Liver (tissue), 9 donors: ENCODE measurements around the gene ENTPD6. TPM values are rescaled to one million over a fixed set of nuclear protein-coding genes. Genes with fewer than 3 reads are reported as not detected.
"Not testable (repeated sequence)": the region's sequence is repeated elsewhere in the genome, so short reads cannot be mapped to it uniquely, and the experiment has no call there.

Experiments
- DNase-seq: peaks from one replicate; pipeline ENCODE4 v3.0.0-alpha.2; 2017; ENCODE audit warnings: low spot score
- H3K27ac ChIP-seq, 2 donors: one replicate each; pipeline ENCODE4 v1.7.0; 2013; ENCODE audit warnings: inconsistent platforms in 2 of 2, low read length in 2 of 2, control low read depth in 1 of 2, low read depth in 1 of 2, mild to moderate bottlenecking in 1 of 2
- H3K27me3 ChIP-seq, 4 donors: one replicate each; pipeline versions ENCODE4 v1.6.1 to v1.7.0; 2013; ENCODE audit warnings: low read length in 3 of 4, inconsistent platforms in 1 of 4, mild to moderate bottlenecking in 1 of 4, moderate library complexity in 1 of 4; ENCODE audit not compliant: control insufficient read depth in 4 of 4, insufficient read depth in 4 of 4
- H3K36me3 ChIP-seq, 4 donors: one replicate each; pipeline versions ENCODE4 v1.6.1 to v1.7.0; 2013; ENCODE audit warnings: low read length in 3 of 4, mild to moderate bottlenecking in 3 of 4, low read depth in 1 of 4, moderate library complexity in 1 of 4; ENCODE audit not compliant: control insufficient read depth in 4 of 4, insufficient read depth in 3 of 4
- H3K4me1 ChIP-seq, 4 donors: one replicate each; pipeline versions ENCODE4 v1.6.1 to v1.7.0; 2013; ENCODE audit warnings: low read length in 3 of 4, mild to moderate bottlenecking in 3 of 4, moderate library complexity in 1 of 4; ENCODE audit not compliant: control insufficient read depth in 4 of 4, insufficient read depth in 4 of 4
- H3K4me3 ChIP-seq, 3 donors: one replicate each; pipeline versions ENCODE4 v1.6.1 to v1.7.0; 2013; ENCODE audit warnings: low read length in 3 of 3, control low read depth in 1 of 3, low read depth in 1 of 3, mild to moderate bottlenecking in 1 of 3
- H3K9ac ChIP-seq, 2 donors: one replicate each; pipeline ENCODE4 v1.7.0; 2013; ENCODE audit warnings: low read length in 2 of 2, mild to moderate bottlenecking in 2 of 2, moderate library complexity in 2 of 2, control low read depth in 1 of 2, low read depth in 1 of 2
- H3K9me3 ChIP-seq, 4 donors: one replicate each; pipeline versions ENCODE4 v1.6.1 to v1.7.0; 2013; ENCODE audit warnings: low read length in 3 of 4; ENCODE audit not compliant: control insufficient read depth in 4 of 4
- FOXA1 ChIP-seq: IDR thresholded peaks from 2 replicates; pipeline ENCODE4 v1.6.1; 2016; ENCODE audit warnings: antibody characterized with exemption
- FOXA2 ChIP-seq: IDR thresholded peaks from 2 replicates; pipeline ENCODE4 v1.6.1; 2016; ENCODE audit warnings: antibody characterized with exemption
- GABPA ChIP-seq, 2 donors: IDR thresholded peaks in 1 of 2; conservative IDR thresholded peaks in 1 of 2; 2 replicates each; pipeline ENCODE4 v1.6.1; 2016; ENCODE audit warnings: antibody characterized with exemption in 2 of 2, mild to moderate bottlenecking in 1 of 2, moderate library complexity in 1 of 2
- HNF4A ChIP-seq, 2 donors: conservative IDR thresholded peaks; 2 replicates each; pipeline ENCODE4 v1.6.1; 2016; ENCODE audit warnings: antibody characterized with exemption in 2 of 2, mild to moderate bottlenecking in 2 of 2
- JUND ChIP-seq, 2 donors: IDR thresholded peaks; 2 replicates each; pipeline ENCODE4 v1.6.1; 2016; ENCODE audit warnings: antibody characterized with exemption in 2 of 2
- RXRA ChIP-seq, 2 donors: IDR thresholded peaks; 2 replicates each; pipeline ENCODE4 v1.6.1; 2017 to 2018; ENCODE audit warnings: antibody characterized with exemption in 2 of 2, mild to moderate bottlenecking in 1 of 2
- SP1 ChIP-seq: IDR thresholded peaks from 2 replicates; pipeline ENCODE4 v1.6.1; 2018; ENCODE audit warnings: antibody characterized with exemption, mild to moderate bottlenecking
- TAF1 ChIP-seq: conservative IDR thresholded peaks from 2 replicates; pipeline ENCODE4 v1.6.1; 2016; ENCODE audit warnings: antibody characterized with exemption, mild to moderate bottlenecking
- YY1 ChIP-seq: IDR thresholded peaks from 2 replicates; pipeline ENCODE4 v1.6.1; 2016; ENCODE audit warnings: antibody characterized with exemption, mild to moderate bottlenecking
- WGBS: extraction: QIAGEN DNeasy Blood & Tissue Kit; methylation state at CpG from one replicate; pipeline ENCODE4 v1.1.7; 2013; 5-methylcytosine and 5-hydroxymethylcytosine counted together
- polyA plus RNA-seq, 2 donors: library from polyadenylated mRNA; stranded (reverse) in 1 of 2; unstranded in 1 of 2; fragments of 200-250 nt in 1 of 2; fragments of >200 nt in 1 of 2; fragmentation: Nextera tagmentation in 1 of 2; extraction: Ambion mirVana in 1 of 2; gene quantifications; one replicate each; pipeline versions ENCODE4 v1.2.1 to v1.2.3, GENCODE V29; 2013 to 2015
- total RNA-seq, 2 donors: library from RNA; depleted of rRNA; stranded (reverse); fragments of >200 nt; gene quantifications; one replicate each; pipeline ENCODE4 v1.2.3, GENCODE V29; 2014
- TF ChIP-seq, protein P1 (sequence below): IDR thresholded peaks from 2 replicates; pipeline ENCODE4 v1.6.1; 2016; ENCODE audit warnings: antibody characterized with exemption
- TF ChIP-seq, protein P2 (sequence below): IDR thresholded peaks from 2 replicates; pipeline ENCODE4 v1.6.1; 2016; ENCODE audit warnings: antibody characterized with exemption
- TF ChIP-seq, protein P3 (sequence below): IDR thresholded peaks from 2 replicates; pipeline ENCODE4 v1.6.1; 2016; ENCODE audit warnings: antibody characterized with exemption
- donor health status: healthy.
- donor health status: healthy.
- donor health status: healthy.
- donor health status: healthy.
- donor health status: healthy.

ENTPD6 gene
- total and polyA plus RNA-seq, 4 donors, result 14.9 to 29.9 (median 24.4) TPM

DNA sequence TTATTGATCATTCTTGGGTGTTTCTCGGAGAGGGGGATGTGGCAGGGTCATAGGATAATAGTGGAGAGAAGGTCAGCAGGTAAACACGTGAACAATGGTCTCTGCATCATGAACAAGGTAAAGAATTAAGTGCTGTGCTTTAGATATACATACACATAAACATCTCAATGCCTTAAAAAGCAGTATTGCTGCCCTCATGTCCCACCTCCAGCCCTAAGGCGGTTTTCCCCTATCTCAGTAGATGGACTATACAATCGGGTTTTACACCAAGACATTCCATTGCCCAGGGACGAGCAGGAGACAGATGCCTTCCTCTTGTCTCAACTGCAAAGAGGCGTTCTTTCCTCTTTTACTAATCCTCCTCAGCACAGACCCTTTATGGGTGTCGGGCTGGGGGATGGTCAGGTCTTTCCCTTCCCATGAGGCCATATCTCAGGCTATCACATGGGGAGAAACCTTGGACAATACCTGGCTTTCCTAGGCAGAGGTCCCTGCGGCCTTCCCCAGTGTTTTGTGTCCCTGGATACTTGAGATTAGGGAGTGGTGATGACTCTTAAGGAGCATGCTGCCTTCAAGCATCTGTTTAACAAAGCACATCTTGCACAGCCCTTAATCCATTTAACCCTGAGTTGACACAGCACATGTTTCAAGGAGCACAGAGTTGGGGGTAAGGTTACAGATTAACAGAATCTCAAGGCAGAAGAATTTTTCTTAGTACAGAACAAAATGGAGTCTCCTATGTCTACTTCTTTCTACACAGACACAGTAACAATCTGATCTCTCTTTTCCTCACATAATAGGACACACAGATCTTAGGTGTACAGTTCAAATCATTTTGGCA is 38.7 kb downstream of the ENTPD6 start:
- not testable (repeated sequence) for H3K27ac ChIP-seq, H3K4me3 ChIP-seq, H3K9ac ChIP-seq, H3K36me3 ChIP-seq, H3K27me3 ChIP-seq, DNase-seq, H3K9me3 ChIP-seq
- 61% methylated on average over 8 of the region's 8 CpGs for WGBS
- H3K4me1 ChIP-seq, result peaks cover 6 to 12% (median 10%) of the 10 kb centered on the region in 4 donors

DNA sequence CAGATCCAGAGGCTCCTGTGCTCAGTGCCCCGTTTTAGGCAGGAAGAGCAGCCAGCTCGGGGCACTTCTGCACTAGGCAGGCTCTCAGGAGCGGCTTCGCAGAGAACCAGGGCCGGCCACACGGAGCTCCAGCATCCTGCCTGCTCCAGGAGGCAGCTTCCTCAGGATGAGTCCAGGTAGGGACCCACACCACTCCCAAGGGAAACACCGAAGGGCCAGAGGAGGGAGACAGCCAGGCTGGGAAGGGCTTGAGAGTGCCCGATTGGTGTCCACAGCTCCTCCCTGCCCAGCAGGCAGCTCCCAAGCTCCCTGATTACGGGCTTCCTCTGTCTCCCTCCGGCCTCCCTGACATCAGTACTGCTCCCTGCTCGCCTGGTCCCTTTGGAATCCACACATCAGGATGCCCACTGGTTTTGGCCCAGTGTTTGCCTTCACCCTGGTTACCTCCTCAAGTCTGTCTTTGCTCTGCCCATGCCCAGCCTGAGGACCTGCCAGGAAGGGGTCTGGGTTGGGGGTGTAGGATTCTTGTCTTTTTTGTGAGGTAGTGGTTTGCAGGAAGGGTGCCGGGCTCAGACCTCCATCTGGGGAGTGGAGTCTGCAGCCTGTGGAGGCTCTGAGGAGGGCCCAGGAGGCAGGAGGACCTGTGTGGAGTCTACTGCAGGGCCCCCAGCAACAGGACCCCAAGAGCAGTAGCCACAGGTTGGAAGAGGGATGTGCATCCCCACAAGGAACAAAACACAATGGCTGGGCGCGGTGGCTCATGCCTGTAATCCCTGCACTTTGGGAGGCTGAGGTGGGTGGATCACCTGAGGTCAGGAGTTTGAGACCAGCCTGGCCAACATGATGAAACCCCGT is 41.2 kb downstream of the ENTPD6 start:
- Histone ChIP-seq H3K4me3 (no peak overlapping the region), H3K27ac (no peak overlapping the region), H3K9me3 (no peaks in the 10 kb centered on the region), H3K9ac (no peak overlapping the region), H3K4me1 (peaks cover 6 to 12% (median 10%) of the 10 kb centered on the region in 4 donors), H3K36me3 (no peaks in the 10 kb centered on the region), H3K27me3 (no peaks in the 10 kb centered on the region)
- WGBS, result 78% methylated on average over 15 of the region's 15 CpGs
- TF ChIP-seq RXRA (IDR thresholded peaks at IDR 0.05) (no peak), GABPA (IDR thresholded peaks at IDR 0.05 in 1 of 2, conservative IDR thresholded peaks at IDR 0.05 in 1 of 2) (no peak), YY1 (no peak)
- no peak for DNase-seq

DNA sequence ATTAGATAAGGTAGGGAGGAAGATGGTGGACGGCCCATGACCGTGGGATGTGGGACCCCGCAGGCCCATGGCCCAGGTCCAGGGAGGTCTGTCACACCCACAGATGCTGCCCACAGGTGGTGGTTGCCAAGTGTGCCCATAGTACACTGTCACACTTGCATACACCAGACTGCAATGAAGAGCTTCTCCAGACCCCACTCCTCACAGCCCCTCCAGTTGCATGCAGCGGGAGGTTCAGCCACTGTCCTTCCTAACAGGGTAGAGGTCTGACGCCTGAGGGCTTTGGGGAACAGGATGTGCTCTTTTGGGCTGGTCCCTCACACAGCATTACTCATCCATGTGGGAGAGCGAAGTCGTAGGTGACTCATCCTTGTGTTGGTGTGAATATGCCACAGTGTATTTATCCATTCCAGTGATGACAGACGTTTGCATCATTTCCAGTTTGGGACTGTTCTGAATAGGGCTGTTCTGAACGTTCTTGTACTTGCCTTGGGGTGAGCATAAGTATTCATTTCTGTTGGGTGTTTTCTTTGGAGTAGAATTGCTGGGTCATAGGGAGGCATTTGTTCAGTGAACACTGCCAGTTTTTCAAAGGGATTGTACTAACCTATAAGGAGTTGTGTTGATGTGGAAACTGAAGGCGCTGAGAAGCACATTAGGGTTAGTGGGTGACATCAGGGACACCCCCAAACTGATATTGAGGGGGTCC is 42.3 kb downstream of the ENTPD6 start:
- no peak for DNase-seq
- TF ChIP-seq JUND (IDR thresholded peaks at IDR 0.05) (peak in 1 of 2 donors; percentile 80), YY1 (no peak)
- TF ChIP-seq, protein P1, sequence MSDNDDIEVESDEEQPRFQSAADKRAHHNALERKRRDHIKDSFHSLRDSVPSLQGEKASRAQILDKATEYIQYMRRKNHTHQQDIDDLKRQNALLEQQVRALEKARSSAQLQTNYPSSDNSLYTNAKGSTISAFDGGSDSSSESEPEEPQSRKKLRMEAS, result no peak
- no peaks in the 10 kb centered on the region for H3K9me3 ChIP-seq
- no peak overlapping the region for H3K9ac ChIP-seq
- H3K4me3 ChIP-seq, result no peak overlapping the region
- no peak overlapping the region for H3K27ac ChIP-seq
- H3K4me1 ChIP-seq, result peaks cover 6 to 12% (median 9%) of the 10 kb centered on the region in 4 donors
- H3K27me3 ChIP-seq, result no peaks in the 10 kb centered on the region
- 70% methylated on average over 10 of the region's 10 CpGs for WGBS
- H3K36me3 ChIP-seq, result no peaks in the 10 kb centered on the region

DNA sequence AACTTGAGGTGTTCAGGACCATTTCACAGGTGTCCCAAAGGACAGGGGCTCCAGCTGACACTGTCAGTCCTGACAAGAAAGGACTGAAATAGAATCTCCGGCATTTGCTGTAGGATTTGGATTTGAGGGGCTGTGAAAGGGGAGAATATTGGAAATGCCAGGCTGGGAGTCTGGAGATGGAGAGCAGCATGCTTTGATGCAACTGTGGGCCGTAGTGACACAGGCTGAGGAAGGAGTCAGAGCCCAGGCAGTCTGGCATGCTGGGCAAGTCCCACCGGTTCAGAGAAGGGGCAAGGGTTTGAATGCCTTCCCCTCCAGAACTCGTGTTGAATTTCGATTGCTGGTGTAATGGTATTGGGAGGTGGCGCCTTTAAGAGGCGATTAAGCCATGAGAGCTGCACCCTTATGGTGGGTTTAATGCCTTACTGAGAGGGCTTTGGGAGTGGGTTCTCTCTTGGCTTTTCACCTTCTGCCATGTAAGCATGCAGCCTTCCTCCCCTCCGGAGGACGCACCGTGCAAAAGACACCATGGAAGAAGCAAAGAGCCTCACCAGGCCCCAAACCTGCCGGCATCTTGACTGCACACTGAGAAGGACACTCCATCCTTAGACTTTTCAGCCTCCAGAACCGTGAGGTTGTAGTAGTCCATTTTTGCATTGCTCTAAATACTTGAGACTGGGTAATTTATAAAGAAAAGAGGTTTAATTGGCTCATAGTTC is 43.0 kb downstream of the ENTPD6 start:
- no peak overlapping the region for H3K4me3 ChIP-seq
- WGBS, result 95% methylated on average over 12 of the region's 12 CpGs
- DNase-seq, result no peak
- H3K27me3 ChIP-seq, result no peaks in the 10 kb centered on the region
- TF ChIP-seq YY1 (no peak), SP1 (no peak), RXRA (IDR thresholded peaks at IDR 0.05) (no peak), FOXA1 (no peak), HNF4A (conservative IDR thresholded peaks at IDR 0.05) (no peak), FOXA2 (no peak), TAF1 (no peak)
- TF ChIP-seq, protein P2, sequence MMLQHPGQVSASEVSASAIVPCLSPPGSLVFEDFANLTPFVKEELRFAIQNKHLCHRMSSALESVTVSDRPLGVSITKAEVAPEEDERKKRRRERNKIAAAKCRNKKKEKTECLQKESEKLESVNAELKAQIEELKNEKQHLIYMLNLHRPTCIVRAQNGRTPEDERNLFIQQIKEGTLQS, result no peak
- TF ChIP-seq, protein P3, sequence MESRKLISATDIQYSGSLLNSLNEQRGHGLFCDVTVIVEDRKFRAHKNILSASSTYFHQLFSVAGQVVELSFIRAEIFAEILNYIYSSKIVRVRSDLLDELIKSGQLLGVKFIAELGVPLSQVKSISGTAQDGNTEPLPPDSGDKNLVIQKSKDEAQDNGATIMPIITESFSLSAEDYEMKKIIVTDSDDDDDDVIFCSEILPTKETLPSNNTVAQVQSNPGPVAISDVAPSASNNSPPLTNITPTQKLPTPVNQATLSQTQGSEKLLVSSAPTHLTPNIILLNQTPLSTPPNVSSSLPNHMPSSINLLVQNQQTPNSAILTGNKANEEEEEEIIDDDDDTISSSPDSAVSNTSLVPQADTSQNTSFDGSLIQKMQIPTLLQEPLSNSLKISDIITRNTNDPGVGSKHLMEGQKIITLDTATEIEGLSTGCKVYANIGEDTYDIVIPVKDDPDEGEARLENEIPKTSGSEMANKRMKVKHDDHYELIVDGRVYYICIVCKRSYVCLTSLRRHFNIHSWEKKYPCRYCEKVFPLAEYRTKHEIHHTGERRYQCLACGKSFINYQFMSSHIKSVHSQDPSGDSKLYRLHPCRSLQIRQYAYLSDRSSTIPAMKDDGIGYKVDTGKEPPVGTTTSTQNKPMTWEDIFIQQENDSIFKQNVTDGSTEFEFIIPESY, result no peak
- TF ChIP-seq, protein P1, result no peak
- peaks cover 2 to 5% (median 3%) of the 10 kb centered on the region in 4 donors for H3K4me1 ChIP-seq
- peaks cover 0 to 3% (median 0%) of the 10 kb centered on the region in 4 donors for H3K9me3 ChIP-seq
- H3K36me3 ChIP-seq, result no peaks in the 10 kb centered on the region
- no peak overlapping the region for H3K9ac ChIP-seq
- no peak overlapping the region for H3K27ac ChIP-seq
